RWPE2 (cell line): Measurements from ENCODE around the gene CXXC1.

Source experiments
- ATAC-seq: fragments of 200-7000 bp; cut with Tn5 transposase; 3 replicates; pipeline ENCODE4 v1.9.1; 2021; ENCODE audit warnings: low read depth
- DNase-seq: peaks from one replicate; pipeline ENCODE4 v3.0.0-alpha.2; 2020; ENCODE audit warnings: low spot score
- H3K27ac ChIP-seq: fragments of 450-650 bp; 2 replicates; pipeline ENCODE4 v1.5.1; 2017; ENCODE audit warnings: mild to moderate bottlenecking; ENCODE audit not compliant: poor library complexity, severe bottlenecking
- H3K27me3 ChIP-seq: fragments of 250-450 bp; sonication (Bioruptor Pico); 2 replicates; pipeline ENCODE4 v1.5.1; 2021; ENCODE audit warnings: mild to moderate bottlenecking, moderate library complexity; ENCODE audit not compliant: insufficient read depth, poor library complexity, severe bottlenecking
- H3K36me3 ChIP-seq: fragments of 250-450 bp; sonication (Bioruptor Pico); 2 replicates; pipeline ENCODE4 v1.5.1; 2020; ENCODE audit warnings: low read depth, mild to moderate bottlenecking, moderate library complexity
- H3K4me1 ChIP-seq: fragments of 250-450 bp; sonication (Bioruptor Pico); 2 replicates; pipeline ENCODE4 v1.5.1; 2021; ENCODE audit warnings: mild to moderate bottlenecking, moderate library complexity; ENCODE audit not compliant: insufficient read depth, poor library complexity, severe bottlenecking
- H3K4me3 ChIP-seq: fragments of 250-450 bp; sonication (Bioruptor Pico); 2 replicates; pipeline ENCODE4 v1.5.1; 2021; ENCODE audit warnings: mild to moderate bottlenecking, moderate library complexity; ENCODE audit not compliant: severe bottlenecking
- H3K9me3 ChIP-seq: fragments of 250-450 bp; sonication (Bioruptor Pico); 2 replicates; pipeline ENCODE4 v1.5.1; 2021; ENCODE audit warnings: mild to moderate bottlenecking, moderate library complexity; ENCODE audit not compliant: severe bottlenecking
- TF ChIP-seq, protein P1 (sequence below): fragments of 450-650 bp; IDR thresholded peaks from one replicate; pipeline ENCODE4 v1.5.1; 2017; ENCODE audit warnings: mild to moderate bottlenecking, moderate library complexity; ENCODE audit not compliant: poor library complexity, severe bottlenecking

The CXXC1 gene

DNA sequence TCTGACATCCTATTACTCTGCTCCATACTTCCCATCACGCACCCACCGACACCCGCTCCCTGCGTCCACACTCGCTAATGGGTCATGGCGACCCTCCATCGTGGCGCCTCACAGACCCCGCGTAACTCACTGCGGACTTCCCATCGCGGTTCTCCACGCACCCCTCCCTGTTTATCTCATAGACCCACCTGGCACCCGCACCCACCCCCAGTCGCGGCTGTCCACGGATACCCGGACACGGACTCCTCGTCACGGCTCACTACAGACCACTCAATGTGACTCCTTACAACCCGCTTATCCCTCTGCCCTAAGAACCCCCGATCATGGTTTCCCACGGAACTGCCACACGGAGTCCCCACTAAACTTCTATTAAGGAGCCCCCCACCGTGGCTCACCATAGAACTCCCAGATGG, 458 bp downstream of the CXXC1 start:
- H3K9me3 ChIP-seq: no peaks in the 10 kb centered on the region
- peaks cover 28% of the 10 kb centered on the region for H3K36me3 ChIP-seq
- DNase-seq (no peak), ATAC-seq (no peak)
- H3K27ac ChIP-seq: peak overlapping the region; percentile 22
- H3K4me1 ChIP-seq: peaks cover 2% of the 10 kb centered on the region
- H3K4me3 ChIP-seq: peak overlapping the region; percentile 56
- H3K27me3 ChIP-seq: no peaks in the 10 kb centered on the region
- TF ChIP-seq, protein P1, sequence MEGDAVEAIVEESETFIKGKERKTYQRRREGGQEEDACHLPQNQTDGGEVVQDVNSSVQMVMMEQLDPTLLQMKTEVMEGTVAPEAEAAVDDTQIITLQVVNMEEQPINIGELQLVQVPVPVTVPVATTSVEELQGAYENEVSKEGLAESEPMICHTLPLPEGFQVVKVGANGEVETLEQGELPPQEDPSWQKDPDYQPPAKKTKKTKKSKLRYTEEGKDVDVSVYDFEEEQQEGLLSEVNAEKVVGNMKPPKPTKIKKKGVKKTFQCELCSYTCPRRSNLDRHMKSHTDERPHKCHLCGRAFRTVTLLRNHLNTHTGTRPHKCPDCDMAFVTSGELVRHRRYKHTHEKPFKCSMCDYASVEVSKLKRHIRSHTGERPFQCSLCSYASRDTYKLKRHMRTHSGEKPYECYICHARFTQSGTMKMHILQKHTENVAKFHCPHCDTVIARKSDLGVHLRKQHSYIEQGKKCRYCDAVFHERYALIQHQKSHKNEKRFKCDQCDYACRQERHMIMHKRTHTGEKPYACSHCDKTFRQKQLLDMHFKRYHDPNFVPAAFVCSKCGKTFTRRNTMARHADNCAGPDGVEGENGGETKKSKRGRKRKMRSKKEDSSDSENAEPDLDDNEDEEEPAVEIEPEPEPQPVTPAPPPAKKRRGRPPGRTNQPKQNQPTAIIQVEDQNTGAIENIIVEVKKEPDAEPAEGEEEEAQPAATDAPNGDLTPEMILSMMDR: no peak

DNA sequence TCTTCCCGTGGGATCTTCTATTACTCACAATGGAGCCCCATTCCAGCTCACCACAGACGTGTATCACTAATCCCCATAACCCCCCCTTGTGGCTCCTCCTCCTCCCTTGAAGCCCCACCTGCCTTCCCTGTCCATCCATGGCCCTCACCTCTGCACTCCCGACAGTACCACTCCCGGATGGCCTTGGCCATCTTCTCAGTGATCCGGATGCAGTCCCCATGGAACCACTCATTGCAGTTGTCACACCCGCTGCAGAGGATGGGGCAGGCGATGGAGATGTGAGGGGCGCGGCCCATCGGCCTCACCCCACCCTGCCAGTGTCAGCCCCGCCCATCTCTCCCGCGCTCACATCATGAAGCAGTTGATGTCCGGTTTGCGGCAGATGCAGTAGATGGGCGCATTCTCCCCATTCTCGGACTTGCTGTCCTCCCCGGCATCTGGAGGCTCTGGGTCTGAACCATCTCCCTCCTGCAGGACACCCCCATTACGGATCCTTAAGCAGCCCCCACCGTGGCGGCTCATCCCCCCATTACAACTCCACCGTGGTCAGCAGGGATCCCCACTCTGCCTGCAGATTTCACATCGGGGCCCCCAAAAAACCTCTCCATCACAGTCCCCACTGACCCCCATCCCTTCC, 983 bp downstream of the CXXC1 start:
- Histone ChIP-seq H3K27ac (peak overlapping the region; percentile 22), H3K4me1 (peaks cover 2% of the 10 kb centered on the region), H3K4me3 (peak overlapping the region; percentile 56), H3K36me3 (peaks cover 30% of the 10 kb centered on the region), H3K9me3 (no peaks in the 10 kb centered on the region), H3K27me3 (no peaks in the 10 kb centered on the region)
- TF ChIP-seq, protein P1: no peak
- ATAC-seq (peak; percentile 28), DNase-seq (peak; percentile 74)

DNA sequence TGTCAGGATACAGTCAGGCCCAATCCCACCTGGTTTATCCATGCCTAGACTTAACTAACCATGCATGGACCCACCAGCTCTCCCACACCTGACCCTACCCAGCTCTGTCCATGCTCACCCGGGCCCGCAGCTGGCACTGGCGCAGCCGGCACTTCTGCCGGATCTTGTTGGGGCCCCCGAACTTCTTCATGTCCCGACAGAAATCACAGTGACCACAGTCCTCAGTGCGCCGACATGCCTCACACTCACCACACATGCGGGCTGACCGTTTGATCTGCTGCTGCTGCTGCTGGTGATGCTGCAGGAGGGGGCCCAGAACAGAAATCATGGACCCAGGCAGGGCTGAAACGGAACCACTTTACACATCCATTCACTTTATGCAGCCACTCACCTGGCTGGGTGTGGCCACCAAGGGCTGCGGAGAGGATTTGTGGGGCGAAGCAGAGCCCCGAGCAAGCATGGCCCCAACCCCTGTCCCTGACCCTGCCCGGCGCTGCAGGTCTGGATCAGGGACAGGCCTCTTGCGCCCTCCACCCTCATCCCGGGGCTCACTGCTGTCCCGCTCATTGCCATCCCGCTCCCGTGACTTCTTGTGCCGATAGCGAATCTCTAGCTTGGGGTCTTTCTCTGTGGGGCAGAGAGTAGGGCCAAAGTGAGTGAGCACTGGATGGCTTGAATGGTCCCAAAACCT, 1.7 kb downstream of the CXXC1 start:
- H3K27ac ChIP-seq: no peak overlapping the region
- DNase-seq: no peak
- H3K4me3 ChIP-seq: no peak overlapping the region

DNA sequence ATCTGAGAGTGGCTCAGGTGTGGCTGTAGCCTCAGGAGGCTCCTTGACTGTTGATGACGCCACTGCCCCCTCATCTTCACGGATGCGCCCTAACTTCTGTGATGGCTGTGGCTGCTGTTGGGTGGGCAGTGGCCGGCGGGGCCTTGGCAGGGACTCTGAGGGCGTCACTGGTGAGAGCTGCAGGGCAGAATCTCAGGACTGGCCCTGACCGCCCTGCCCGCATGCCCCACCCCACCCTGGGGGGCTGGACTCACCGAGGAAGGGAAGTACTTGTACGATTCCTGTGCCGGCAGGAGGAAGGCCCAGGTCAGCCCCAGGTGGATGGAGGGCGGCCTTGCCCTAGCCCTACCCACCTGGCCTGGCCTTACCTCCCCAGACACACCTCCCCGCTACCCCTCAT, 2.4 kb downstream of the CXXC1 start:
- Histone ChIP-seq H3K36me3 (peaks cover 30% of the 10 kb centered on the region), H3K27me3 (no peaks in the 10 kb centered on the region), H3K27ac (peak overlapping the region; percentile 12), H3K4me3 (no peak overlapping the region), H3K9me3 (no peaks in the 10 kb centered on the region), H3K4me1 (peaks cover 2% of the 10 kb centered on the region)
- DNase-seq (no peak), ATAC-seq (no peak)
- TF ChIP-seq, protein P1: no peak

More for the DNA sequence above, 1.7 kb downstream of the CXXC1 start:
- Histone ChIP-seq H3K27me3 (no peaks in the 10 kb centered on the region), H3K9me3 (no peaks in the 10 kb centered on the region), H3K36me3 (peaks cover 30% of the 10 kb centered on the region), H3K4me1 (peaks cover 2% of the 10 kb centered on the region)
- TF ChIP-seq, protein P1: no peak
- no peak for ATAC-seq
